ENCODE data around the gene ANXA4. TPM values are rescaled to one million over a fixed set of nuclear protein-coding genes. Genes with fewer than 3 reads are reported as not detected.

The ANXA4 gene
- total RNA-seq, 1 experiment from 2014 or later, result 92.0 TPM

- CTCF ChIA-PET, result interaction anchor here (0.6 to 1.4 kb wide), 4 partner anchors 8 to 177 kb away, joined by 3 to 12 read pairs (median 6); no protein-coding TSS in a partner anchor
Observed at GRCh38 chr2:69716555-69717120, 25.3 kb upstream of the ANXA4 start.

GRCh38 chr2:69717186-69717585, 24.7 kb upstream of the ANXA4 start:
- Mint-ChIP-seq H3K9me3 (ENCODE audit: unreplicated experiment) (no peaks in the 10 kb centered on the region), H3K27ac (ENCODE audit: unreplicated experiment) (no peak overlapping the region), H3K36me3 (ENCODE audit: insufficient read depth, unreplicated experiment) (no peaks in the 10 kb centered on the region), H3K4me3 (ENCODE audit: unreplicated experiment) (no peak overlapping the region), H3K27me3 (ENCODE audit: insufficient read depth, unreplicated experiment) (no peaks in the 10 kb centered on the region), H3K4me1 (ENCODE audit: low read depth, unreplicated experiment) (no peaks in the 10 kb centered on the region)
- POLR2A ChIA-PET, result no interaction called here
- intact Hi-C loops (cut with micrococcal nuclease; ENCODE audit: unreplicated experiment), result no loop called here
- H3K27me3 ChIP-seq (replicated peaks; ENCODE audit: control insufficient read depth, insufficient read depth, low read length), result no peaks in the 10 kb centered on the region
- no peaks in the 10 kb centered on the region for H3K4me1 ChIP-seq
- TF ChIP-seq CTCF (IDR thresholded peaks at IDR 0.05; ENCODE audit: insufficient read depth in 1 of 2, low read depth in 1 of 2, low read length in 1 of 2, severe bottlenecking in 1 of 2, unreplicated experiment in 1 of 2), result no peak
- BruUV-seq (replicated peaks), result no TSS peak
- no peaks in the 10 kb centered on the region for H3K36me3 ChIP-seq (ENCODE audit: control insufficient read depth, insufficient read depth, low read length)
- CTCF ChIA-PET, result interaction anchor here (1.4 kb wide), 1 partner anchor 8 kb away, joined by 7 read pairs; no protein-coding TSS in a partner anchor
- no peak overlapping the region for H3K4me3 ChIP-seq (ENCODE audit: low read depth, low read length)
- H3K9me3 ChIP-seq, result no peaks in the 10 kb centered on the region
- DNase-seq, result no peak

More at GRCh38 chr2:69716555-69717120, 25.3 kb upstream of the ANXA4 start:
- Histone ChIP-seq H3K27me3 (replicated peaks; ENCODE audit: control insufficient read depth, insufficient read depth, low read length) (no peaks in the 10 kb centered on the region), H3K4me3 (ENCODE audit: low read depth, low read length) (no peak overlapping the region), H3K36me3 (ENCODE audit: control insufficient read depth, insufficient read depth, low read length) (no peaks in the 10 kb centered on the region), H3K9me3 (no peaks in the 10 kb centered on the region), H3K4me1 (no peaks in the 10 kb centered on the region)
- intact Hi-C loops (cut with micrococcal nuclease; ENCODE audit: unreplicated experiment), result no loop called here
- H3K36me3 Mint-ChIP-seq (ENCODE audit: insufficient read depth, unreplicated experiment), result peaks cover 3% of the 10 kb centered on the region
- no peak overlapping the region for H3K27ac Mint-ChIP-seq (ENCODE audit: unreplicated experiment)
- no peak for DNase-seq
- no TSS peak for BruUV-seq (replicated peaks)
- no peaks in the 10 kb centered on the region for H3K27me3 Mint-ChIP-seq (ENCODE audit: insufficient read depth, unreplicated experiment)
- H3K4me3 Mint-ChIP-seq (ENCODE audit: unreplicated experiment), result no peak overlapping the region
- POLR2A ChIA-PET, result no interaction called here
- H3K9me3 Mint-ChIP-seq (ENCODE audit: unreplicated experiment), result no peaks in the 10 kb centered on the region
- no peaks in the 10 kb centered on the region for H3K4me1 Mint-ChIP-seq (ENCODE audit: low read depth, unreplicated experiment)
- no peak for TF ChIP-seq CTCF (IDR thresholded peaks at IDR 0.05; ENCODE audit: insufficient read depth in 1 of 2, low read depth in 1 of 2, low read length in 1 of 2, severe bottlenecking in 1 of 2, unreplicated experiment in 1 of 2)

GRCh38 chr2:69717861-69718273, 24.1 kb upstream of the ANXA4 start:
- Mint-ChIP-seq H3K4me3 (ENCODE audit: unreplicated experiment) (no peak overlapping the region), H3K9me3 (ENCODE audit: unreplicated experiment) (no peaks in the 10 kb centered on the region), H3K27ac (ENCODE audit: unreplicated experiment) (no peak overlapping the region), H3K27me3 (ENCODE audit: insufficient read depth, unreplicated experiment) (no peaks in the 10 kb centered on the region), H3K4me1 (ENCODE audit: low read depth, unreplicated experiment) (no peaks in the 10 kb centered on the region), H3K36me3 (ENCODE audit: insufficient read depth, unreplicated experiment) (no peaks in the 10 kb centered on the region)
- intact Hi-C loops (cut with micrococcal nuclease; ENCODE audit: unreplicated experiment), result no loop called here
- H3K9me3 ChIP-seq, result no peaks in the 10 kb centered on the region
- POLR2A ChIA-PET, result no interaction called here
- no peaks in the 10 kb centered on the region for H3K36me3 ChIP-seq (ENCODE audit: control insufficient read depth, insufficient read depth, low read length)
- no peak for DNase-seq
- BruUV-seq (replicated peaks), result no TSS peak
- no peak for TF ChIP-seq CTCF (IDR thresholded peaks at IDR 0.05; ENCODE audit: insufficient read depth in 1 of 2, low read depth in 1 of 2, low read length in 1 of 2, severe bottlenecking in 1 of 2, unreplicated experiment in 1 of 2)
- H3K27me3 ChIP-seq (replicated peaks; ENCODE audit: control insufficient read depth, insufficient read depth, low read length), result no peaks in the 10 kb centered on the region
- no peaks in the 10 kb centered on the region for H3K4me1 ChIP-seq
- no peak overlapping the region for H3K4me3 ChIP-seq (ENCODE audit: low read depth, low read length)
- CTCF ChIA-PET, result no interaction called here
